ENCODE data around the gene YBX3. TPM values are rescaled to one million over a fixed set of nuclear protein-coding genes. Genes with fewer than 3 reads are reported as not detected.

Gene YBX3
- total and polyA plus RNA-seq, 2 of the 13 experiments (the other 11 are each of a cell fraction or from before 2014, with no cell fraction given) = 77.5 to 99.6 TPM

GRCh38 chr12:10721651-10722501 is 1.2 kb downstream of the YBX3 start (continued):
- no peak for TF ChIP-seq CCAR2 (optimal IDR thresholded peaks at IDR 0.05; ENCODE audit: low read depth, low read length)
- peak; percentile 44; the same call in 1 of the 2 replicates for TF ChIP-seq ERF (CRISPR knock-in tag; IDR thresholded peaks at IDR 0.05)
- no peak for TF ChIP-seq IRX3 (CRISPR knock-in tag; IDR thresholded peaks at IDR 0.05; ENCODE audit: borderline replicate concordance, low read depth)
- TF ChIP-seq MEIS1 (CRISPR knock-in tag; IDR thresholded peaks at IDR 0.05; ENCODE audit: borderline replicate concordance) = 0 out of 2 replicates have a peak, but pooled peaks have one; percentile 11
- no peak for TF ChIP-seq ZNF253 (CRISPR knock-in tag; IDR thresholded peaks at IDR 0.05; ENCODE audit: borderline replicate concordance)
- no peak for TF ChIP-seq ZNF790 (CRISPR knock-in tag; IDR thresholded peaks at IDR 0.05; ENCODE audit: borderline replicate concordance)
- TF ChIP-seq PAF1 (CRISPR knock-in tag; IDR thresholded peaks at IDR 0.05) = no peak
- no peak; the same call in 1 of the 2 replicates for TF ChIP-seq FOXC1 (CRISPR knock-in tag; IDR thresholded peaks at IDR 0.05; ENCODE audit: borderline replicate concordance)
- peak; percentile 99 for TF ChIP-seq SAP130 (CRISPR knock-in tag; IDR thresholded peaks at IDR 0.05; ENCODE audit: low read depth)
- TF ChIP-seq SIX4 (CRISPR knock-in tag; IDR thresholded peaks at IDR 0.05) = no peak
- TF ChIP-seq TAF15 (IDR thresholded peaks at IDR 0.05; ENCODE audit: low read depth, low read length, poor library complexity, severe bottlenecking) = no peak
- TF ChIP-seq ZNF777 (CRISPR knock-in tag; IDR thresholded peaks at IDR 0.05) = no peak
- no peak for TF ChIP-seq CENPX (CRISPR knock-in tag; IDR thresholded peaks at IDR 0.05)
- TF ChIP-seq FOXP4 (CRISPR knock-in tag; IDR thresholded peaks at IDR 0.05) = peak; percentile 19; the same call in 1 of the 2 replicates
- TF ChIP-seq ZNF792 (CRISPR knock-in tag; IDR thresholded peaks at IDR 0.05) = 0 out of 2 replicates have a peak, but pooled peaks have one; percentile 29
- TF ChIP-seq ZNF3 (CRISPR knock-in tag; IDR thresholded peaks at IDR 0.05) = no peak
- no peak for TF ChIP-seq ZNF547 (CRISPR knock-in tag; IDR thresholded peaks at IDR 0.05)
- TF ChIP-seq SMARCC2 (IDR thresholded peaks at IDR 0.05) = no peak
- no peak for TF ChIP-seq NR2F6 (IDR thresholded peaks at IDR 0.05)
- TF ChIP-seq NR2F6 (CRISPR knock-in tag; IDR thresholded peaks at IDR 0.05) = peak; percentile 33; the same call in 1 of the 2 replicates
- TF ChIP-seq ZNF24 (IDR thresholded peaks at IDR 0.05) = no peak
- TF ChIP-seq MATR3 (CRISPR knock-in tag; IDR thresholded peaks at IDR 0.05) = no peak
- TF ChIP-seq GTF2F1 (IDR thresholded peaks at IDR 0.05; ENCODE audit: low read length) = no peak
- no peak for TF ChIP-seq HNF4A (CRISPR knock-in tag; IDR thresholded peaks at IDR 0.05)
- peak; percentile 89; the same call in 1 of the 2 replicates for TF ChIP-seq MXD4 (CRISPR knock-in tag; IDR thresholded peaks at IDR 0.05)
- no peak for TF ChIP-seq ZNF282 (IDR thresholded peaks at IDR 0.05; ENCODE audit: partially characterized antibody)
- TF ChIP-seq KDM5B (CRISPR knock-in tag; IDR thresholded peaks at IDR 0.05; ENCODE audit: borderline replicate concordance) = no peak
- 0 out of 2 replicates have a peak, but pooled peaks have one; percentile 22 for TF ChIP-seq ZNF431 (CRISPR knock-in tag; IDR thresholded peaks at IDR 0.05; ENCODE audit: borderline replicate concordance, low read depth)
- TF ChIP-seq TRIM22 (IDR thresholded peaks at IDR 0.05) = no peak

Data from HepG2 (cell line).